Measurements from ENCODE around the gene TMEM132D.

- TF ChIP-seq HOXA7 (CRISPR knock-in tag; IDR thresholded peaks at IDR 0.05; ENCODE audit: borderline replicate concordance) = no peak
- no peak for TF ChIP-seq CTCF (tag by site-specific recombination; IDR thresholded peaks at IDR 0.05)
- TF ChIP-seq, protein P1, sequence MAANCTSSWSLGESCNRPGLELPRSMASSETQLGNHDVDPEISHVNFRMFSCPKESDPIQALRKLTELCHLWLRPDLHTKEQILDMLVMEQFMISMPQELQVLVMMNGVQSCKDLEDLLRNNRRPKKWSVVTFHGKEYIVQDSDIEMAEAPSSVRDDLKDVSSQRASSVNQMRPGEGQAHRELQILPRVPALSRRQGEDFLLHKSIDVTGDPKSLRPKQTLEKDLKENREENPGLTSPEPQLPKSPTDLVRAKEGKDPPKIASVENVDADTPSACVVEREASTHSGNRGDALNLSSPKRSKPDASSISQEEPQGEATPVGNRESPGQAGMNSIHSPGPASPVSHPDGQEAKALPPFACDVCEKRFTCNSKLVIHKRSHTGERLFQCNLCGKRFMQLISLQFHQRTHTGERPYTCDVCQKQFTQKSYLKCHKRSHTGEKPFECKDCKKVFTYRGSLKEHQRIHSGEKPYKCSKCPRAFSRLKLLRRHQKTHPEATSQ (tag by site-specific recombination; IDR thresholded peaks at IDR 0.05) = no peak
- TF ChIP-seq TCF7L2 (IDR thresholded peaks at IDR 0.05; ENCODE audit: borderline replicate concordance, low read depth, low read length) = no peak
- no peak for TF ChIP-seq SALL2 (tag by site-specific recombination; IDR thresholded peaks at IDR 0.05; ENCODE audit: borderline replicate concordance)
- TF ChIP-seq ZNF426 (tag by site-specific recombination; IDR thresholded peaks at IDR 0.05) = no peak
- TF ChIP-seq ZNF544 (tag by site-specific recombination; IDR thresholded peaks at IDR 0.05) = no peak
Measured at GRCh38 chr12:129701631-129702101, 202.2 kb downstream of the TMEM132D start.

Data from HEK293 (cell line).